Gastrocnemius medialis (tissue), 4 donors: ENCODE results near the gene RNASET2. TPM values are rescaled to one million over a fixed set of nuclear protein-coding genes. Genes with fewer than 3 reads are reported as not detected.

Experiments
- ATAC-seq, 2 donors: fragments of 150-250 bp; one replicate each; pipeline ENCODE4 v1.9.1; 2016
- DNase-seq, 2 donors: peaks; one replicate each; pipeline ENCODE4 v3.0.0-alpha.2; 2019
- H3K27ac ChIP-seq, 4 donors: fragments of 200-600 bp; sonication (generic); 1 replicate in 1 of 4; 2 replicates in 3 of 4; pipeline ENCODE4 v1.5.1; 2016 to 2018; ENCODE audit warnings: mild to moderate bottlenecking in 2 of 4, moderate library complexity in 1 of 4
- H3K27me3 ChIP-seq, 3 donors: fragments of 200-600 bp; sonication (generic) in 2 of 3; 1 replicate in 1 of 3; 2 replicates in 2 of 3; pipeline versions ENCODE4 v1.5.1 to v1.6.0; 2016 to 2019; ENCODE audit warnings: mild to moderate bottlenecking in 1 of 3, moderate library complexity in 1 of 3
- H3K36me3 ChIP-seq, 2 donors: fragments of 200-600 bp; sonication (generic) in 1 of 2; one replicate each; pipeline ENCODE4 v1.5.1; 2017 to 2018
- H3K4me1 ChIP-seq, 2 donors: fragments of 200-600 bp; sonication (generic) in 1 of 2; one replicate each; pipeline ENCODE4 v1.5.1; 2016 to 2017; ENCODE audit warnings: mild to moderate bottlenecking in 2 of 2
- H3K4me3 ChIP-seq, 4 donors: fragments of 200-600 bp; sonication (generic) in 3 of 4; 1 replicate in 1 of 4; 2 replicates in 3 of 4; pipeline ENCODE4 v1.5.1; 2016 to 2019; ENCODE audit warnings: mild to moderate bottlenecking in 2 of 4
- H3K9me3 ChIP-seq, 3 donors: fragments of 200-600 bp; sonication (generic) in 2 of 3; 1 replicate in 1 of 3; 2 replicates in 2 of 3; pipeline ENCODE4 v1.5.1; 2016 to 2019
- CTCF ChIP-seq, 5 experiments: fragments of 450-650 bp in 3 of 5; fragments of 200-600 bp in 2 of 5; sonication (generic) in 2 of 5; IDR thresholded peaks in 4 of 5; conservative IDR thresholded peaks in 1 of 5; 1 replicate in 4 of 5; 2 replicates in 1 of 5; pipeline ENCODE4 v1.5.1; 2016 to 2019; ENCODE audit warnings: antibody characterized with exemption in 5 of 5, mild to moderate bottlenecking in 3 of 5, moderate library complexity in 3 of 5
- POLR2A ChIP-seq, 2 donors: fragments of 450-650 bp; IDR thresholded peaks; one replicate each; pipeline ENCODE4 v1.6.1; 2017; ENCODE audit warnings: antibody characterized with exemption in 2 of 2, mild to moderate bottlenecking in 2 of 2, moderate library complexity in 2 of 2
- in situ Hi-C, 4 donors: fragments of 200-750 bp; cut with MboI; loops; one replicate each; pipeline versions ENCODE4 v1.15.0 to v1.8.0; 2017; ENCODE audit warnings: low sequenced_read_pairs in 4 of 4
- intact Hi-C: fragments of 100-400 bp; cut with DNase I; formaldehyde crosslinking; loops from one replicate; pipeline ENCODE4 v1.15.1; 2023; ENCODE audit warnings: low total_unique reads
- total RNA-seq, 4 donors: library from RNA; depleted of rRNA; stranded (reverse); fragments of >200 nt; gene quantifications; one replicate each; pipeline versions ENCODE4 v1.1.0 to v1.2.3, GENCODE V29; 2016

RNASET2 gene
- total RNA-seq, 4 donors from 2014 or later: 4.9 to 9.6 (median 6.5) TPM

GRCh38 chr6:166926748-166927147 is 29.6 kb downstream of the RNASET2 start:
- in situ Hi-C loops: no loop called here
- Histone ChIP-seq H3K27ac (peak overlapping the region in 3 of 4 donors; percentile 15 to 56 (median 49)), H3K36me3 (no peaks in the 10 kb centered on the region), H3K4me3 (no peak overlapping the region), H3K4me1 (peaks cover 0 to 6% of the 10 kb centered on the region in 2 donors), H3K9me3 (no peaks in the 10 kb centered on the region), H3K27me3 (no peaks in the 10 kb centered on the region)
- DNase-seq: no peak
- TF ChIP-seq POLR2A (IDR thresholded peaks at IDR 0.05): no peak
- no peak for ATAC-seq
- intact Hi-C loops: no loop called here

- in situ Hi-C loops (no loop called here), intact Hi-C loops (no loop called here)
- no peak overlapping the region for H3K4me3 ChIP-seq
- DNase-seq (no peak), ATAC-seq (no peak)
- no peaks in the 10 kb centered on the region for H3K27me3 ChIP-seq
- H3K27ac ChIP-seq: no peak overlapping the region
- H3K4me1 ChIP-seq: peaks cover 0 to 6% of the 10 kb centered on the region in 2 donors
- H3K36me3 ChIP-seq: no peaks in the 10 kb centered on the region
- no peaks in the 10 kb centered on the region for H3K9me3 ChIP-seq
- TF ChIP-seq CTCF (IDR thresholded peaks at IDR 0.05 in 4 of 5, conservative IDR thresholded peaks at IDR 0.05 in 1 of 5): no peak
- TF ChIP-seq POLR2A (IDR thresholded peaks at IDR 0.05): no peak
Measured at GRCh38 chr6:166925141-166925996, 31.0 kb downstream of the RNASET2 start.

GRCh38 chr6:166924531-166924930 is 31.8 kb downstream of the RNASET2 start:
- intact Hi-C loops (no loop called here), in situ Hi-C loops (no loop called here)
- H3K36me3 ChIP-seq: no peaks in the 10 kb centered on the region
- peaks cover 0 to 6% of the 10 kb centered on the region in 2 donors for H3K4me1 ChIP-seq
- no peaks in the 10 kb centered on the region for H3K27me3 ChIP-seq
- ATAC-seq (no peak), DNase-seq (no peak)
- H3K9me3 ChIP-seq: no peaks in the 10 kb centered on the region
- H3K4me3 ChIP-seq: no peak overlapping the region
- no peak for TF ChIP-seq CTCF (IDR thresholded peaks at IDR 0.05 in 4 of 5, conservative IDR thresholded peaks at IDR 0.05 in 1 of 5)
- TF ChIP-seq POLR2A (IDR thresholded peaks at IDR 0.05): no peak
- no peak overlapping the region for H3K27ac ChIP-seq

GRCh38 chr6:166922937-166923336 is 33.4 kb downstream of the RNASET2 start:
- no peak overlapping the region for H3K4me3 ChIP-seq
- H3K27ac ChIP-seq: no peak overlapping the region
- in situ Hi-C loops: no loop called here
- peaks cover 0 to 6% of the 10 kb centered on the region in 2 donors for H3K4me1 ChIP-seq
- ATAC-seq: no peak
- H3K9me3 ChIP-seq: no peaks in the 10 kb centered on the region
- TF ChIP-seq CTCF (IDR thresholded peaks at IDR 0.05 in 4 of 5, conservative IDR thresholded peaks at IDR 0.05 in 1 of 5) (no peak), POLR2A (IDR thresholded peaks at IDR 0.05) (no peak)
- intact Hi-C loops: no loop called here
- no peaks in the 10 kb centered on the region for H3K36me3 ChIP-seq
- H3K27me3 ChIP-seq: no peaks in the 10 kb centered on the region
- no peak for DNase-seq

GRCh38 chr6:166921570-166921969 is 34.8 kb downstream of the RNASET2 start:
- ATAC-seq: no peak

More at GRCh38 chr6:166921570-166921969, 34.8 kb downstream of the RNASET2 start:
- no peaks in the 10 kb centered on the region for H3K36me3 ChIP-seq
- TF ChIP-seq POLR2A (IDR thresholded peaks at IDR 0.05) (no peak), CTCF (IDR thresholded peaks at IDR 0.05 in 4 of 5, conservative IDR thresholded peaks at IDR 0.05 in 1 of 5) (no peak)
- no peak overlapping the region for H3K27ac ChIP-seq
- peaks cover 0 to under 1% (median 0%) of the 10 kb centered on the region in 3 donors for H3K9me3 ChIP-seq
- no peak for DNase-seq
- in situ Hi-C loops: no loop called here
- intact Hi-C loops: no loop called here
- no peaks in the 10 kb centered on the region for H3K27me3 ChIP-seq
- H3K4me1 ChIP-seq: no peaks in the 10 kb centered on the region
- no peak overlapping the region for H3K4me3 ChIP-seq
